Measurements from ENCODE around the gene TMPRSS9. TPM values are rescaled to one million over a fixed set of nuclear protein-coding genes. Genes with fewer than 3 reads are reported as not detected.
"Not testable (repeated sequence)": the region's sequence is repeated elsewhere in the genome, so short reads cannot be mapped to it uniquely, and the experiment has no call there.

The TMPRSS9 gene
- total RNA-seq, 2 experiments from 2014 or later = not detected

- POLR2A ChIA-PET, H3K4me3 Mint-ChIP-seq, DNase-seq, CTCF ChIA-PET, H3K27ac Mint-ChIP-seq, H3K9me3 Mint-ChIP-seq, H3K27me3 Mint-ChIP-seq, H3K36me3 Mint-ChIP-seq: not testable (repeated sequence)
- intact Hi-C loops (cut with micrococcal nuclease) = loop anchor here (10.0 kb wide), 1 partner anchor 294 kb away; the partner anchor contains the start of gene DOT1L
- H3K4me1 Mint-ChIP-seq (ENCODE audit: low read depth) = peaks cover 21% of the 10 kb centered on the region
Observed at GRCh38 chr19:2458776-2459175, 98.7 kb downstream of the TMPRSS9 start.

GRCh38 chr19:2460245-2460644 lies 100.2 kb downstream of the TMPRSS9 start:
- Mint-ChIP-seq H3K4me3 (no peak overlapping the region), H3K36me3 (peaks cover 3% of the 10 kb centered on the region), H3K27me3 (no peaks in the 10 kb centered on the region), H3K27ac (no peak overlapping the region), H3K4me1 (ENCODE audit: low read depth) (peaks cover 11% of the 10 kb centered on the region), H3K9me3 (no peaks in the 10 kb centered on the region)
- ChIA-PET CTCF (no interaction called here), POLR2A (interaction anchor here (2.5 kb wide), 1 partner anchor 16 kb away, joined by 10 read pairs; the partner anchor contains the start of gene GADD45B)
- DNase-seq = no peak
- intact Hi-C loops (cut with micrococcal nuclease) = loop anchor here (5.0 kb wide), 1 partner anchor 33 kb away; the partner anchor contains the start of gene TIMM13

DNA sequence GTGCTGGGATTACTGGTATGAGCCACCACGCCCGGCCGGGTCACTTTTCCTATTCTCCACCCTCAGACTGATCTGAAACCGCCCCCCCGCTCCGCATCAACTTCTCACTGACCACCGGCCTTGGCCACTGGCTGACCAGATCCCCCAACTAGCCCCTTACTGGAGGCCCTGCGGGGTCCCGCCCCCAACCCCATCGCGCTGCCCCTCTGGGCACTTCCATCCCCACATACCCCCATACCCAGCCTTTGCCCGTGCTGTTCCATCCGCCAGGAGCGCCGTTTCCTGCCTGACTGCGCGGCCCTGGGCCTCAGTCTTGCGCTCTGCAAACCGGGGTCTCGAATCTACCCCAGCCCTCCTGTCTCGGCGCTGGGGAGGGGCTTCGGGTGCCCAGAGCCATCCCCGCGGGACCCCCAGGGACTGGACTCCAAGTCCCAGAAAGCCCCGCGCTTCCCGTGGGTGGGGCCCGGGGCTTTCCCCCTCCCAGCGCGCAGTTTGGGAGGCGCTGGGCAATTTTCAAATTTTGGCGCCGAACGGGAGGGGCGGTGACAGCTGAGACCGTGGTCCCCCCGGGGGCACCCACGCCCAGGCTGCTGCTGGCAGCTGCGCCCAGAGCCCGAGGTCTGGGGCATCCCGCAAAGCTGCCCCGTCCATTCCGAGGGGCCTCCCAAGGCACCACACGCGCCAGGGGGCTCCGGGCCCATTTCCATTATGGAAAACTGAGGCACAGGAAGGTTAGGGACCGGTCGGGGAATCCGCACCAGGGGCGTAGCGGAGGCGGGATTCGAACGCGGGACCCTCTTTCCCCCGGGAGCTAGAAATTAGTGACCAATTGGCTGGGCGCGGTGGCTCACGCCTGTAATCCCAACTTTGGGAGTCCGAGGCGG lies 101.9 kb downstream of the TMPRSS9 start:
- H3K27ac Mint-ChIP-seq = peak overlapping the region; percentile 68
- H3K9me3 Mint-ChIP-seq = no peaks in the 10 kb centered on the region
- ChIA-PET CTCF (interaction anchor here (0.9 to 2.2 kb wide), 5 partner anchors 14 to 175 kb away, joined by 3 to 10 read pairs (median 5); partner anchors contain the start of gene GADD45B), POLR2A (interaction anchor here (1.0 to 2.5 kb wide), 2 partner anchors 14 to 159 kb away, joined by 3 to 10 read pairs; partner anchors contain the start of gene GADD45B)
- peaks cover under 1% of the 10 kb centered on the region for H3K36me3 Mint-ChIP-seq
- intact Hi-C loops (cut with micrococcal nuclease) = loop anchor here (5.0 kb wide), 1 partner anchor 35 kb away; the partner anchor contains the start of gene TIMM13
- peaks cover 7% of the 10 kb centered on the region for H3K4me1 Mint-ChIP-seq (ENCODE audit: low read depth)
- no peaks in the 10 kb centered on the region for H3K27me3 Mint-ChIP-seq
- peak; percentile 81 for DNase-seq
- H3K4me3 Mint-ChIP-seq = peak overlapping the region; percentile 92

- intact Hi-C loops (cut with micrococcal nuclease) = loop anchor here (5.0 kb wide), 1 partner anchor 36 kb away; the partner anchor contains the start of gene TIMM13
- Mint-ChIP-seq H3K36me3 (no peaks in the 10 kb centered on the region), H3K4me3 (peak overlapping the region; percentile 92), H3K27me3 (no peaks in the 10 kb centered on the region), H3K27ac (no peak overlapping the region), H3K4me1 (ENCODE audit: low read depth) (peaks cover 4% of the 10 kb centered on the region), H3K9me3 (no peaks in the 10 kb centered on the region)
- ChIA-PET POLR2A (interaction anchor here (0.6 to 2.5 kb wide), 3 partner anchors 13 to 158 kb away, joined by 3 to 10 read pairs (median 4); partner anchors contain the start of genes GADD45B and TIMM13), CTCF (interaction anchor here (0.7 to 2.2 kb wide), 7 partner anchors 13 to 157 kb away, joined by 3 to 10 read pairs (median 4); partner anchors contain the start of gene GADD45B)
- DNase-seq = no peak
Observed at GRCh38 chr19:2462635-2463421, 102.8 kb downstream of the TMPRSS9 start.

DNA sequence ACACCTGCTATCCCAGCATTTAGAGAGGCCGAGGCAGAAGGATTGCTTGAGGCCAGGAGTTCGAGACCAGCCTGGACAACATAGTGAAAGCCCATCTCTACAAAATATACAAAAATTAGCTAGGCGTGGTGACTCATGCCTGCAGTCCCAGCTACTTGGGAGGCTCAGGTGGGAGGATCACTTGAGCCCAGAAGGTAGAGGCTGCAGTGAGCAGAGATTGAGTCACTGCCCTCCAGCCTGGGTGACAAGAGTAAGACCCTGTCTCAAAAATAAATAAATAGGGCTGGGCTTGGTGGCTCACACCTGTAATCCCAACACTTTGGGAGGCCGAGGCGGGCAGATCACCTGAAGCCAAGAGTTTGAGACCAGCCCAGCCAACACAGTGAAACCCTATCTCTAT lies 103.6 kb downstream of the TMPRSS9 start:
- H3K4me1 Mint-ChIP-seq (ENCODE audit: low read depth); H3K27ac Mint-ChIP-seq; H3K9me3 Mint-ChIP-seq; POLR2A ChIA-PET; H3K27me3 Mint-ChIP-seq; H3K36me3 Mint-ChIP-seq: not testable (repeated sequence)
- CTCF ChIA-PET = interaction anchor here (0.7 to 1.7 kb wide), 4 partner anchors 147 to 157 kb away, joined by 3 to 5 read pairs (median 4); no protein-coding TSS in a partner anchor
- intact Hi-C loops (cut with micrococcal nuclease) = loop anchor here (5.0 kb wide), 1 partner anchor 36 kb away; the partner anchor contains the start of gene TIMM13
- DNase-seq = peak; percentile 31
- peak overlapping the region; percentile 26 for H3K4me3 Mint-ChIP-seq

DNA sequence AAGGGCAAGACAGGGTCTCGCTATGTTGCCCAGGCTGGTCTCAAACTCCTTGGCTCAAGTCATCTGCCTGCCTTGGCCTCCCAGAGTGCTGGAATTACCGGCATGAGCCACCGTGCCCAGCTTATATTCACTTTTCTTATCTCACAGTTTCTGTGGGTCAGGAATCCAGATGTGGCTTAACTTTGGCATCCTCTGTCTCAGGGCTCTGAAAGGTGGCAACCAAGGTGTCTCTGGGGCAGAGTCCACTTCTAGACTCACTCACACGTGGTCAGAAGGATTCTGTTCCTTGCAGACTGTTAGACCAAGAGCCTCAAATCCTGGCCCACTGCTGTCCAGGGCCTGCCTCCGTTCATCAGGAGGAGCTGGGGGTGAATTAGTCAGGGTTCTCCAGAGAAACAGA lies 104.3 kb downstream of the TMPRSS9 start:
- Mint-ChIP-seq H3K4me3 (no peak overlapping the region), H3K36me3 (no peaks in the 10 kb centered on the region), H3K27me3 (no peaks in the 10 kb centered on the region), H3K9me3 (no peaks in the 10 kb centered on the region), H3K27ac (no peak overlapping the region), H3K4me1 (ENCODE audit: low read depth) (peaks cover 9% of the 10 kb centered on the region)
- ChIA-PET CTCF (interaction anchor here (1.7 kb wide), 1 partner anchor 149 kb away, joined by 5 read pairs; no protein-coding TSS in a partner anchor), POLR2A (no interaction called here)
- intact Hi-C loops (cut with micrococcal nuclease) = loop anchor here (5.0 kb wide), 1 partner anchor 37 kb away; the partner anchor contains the start of gene TIMM13
- no peak for DNase-seq

DNA sequence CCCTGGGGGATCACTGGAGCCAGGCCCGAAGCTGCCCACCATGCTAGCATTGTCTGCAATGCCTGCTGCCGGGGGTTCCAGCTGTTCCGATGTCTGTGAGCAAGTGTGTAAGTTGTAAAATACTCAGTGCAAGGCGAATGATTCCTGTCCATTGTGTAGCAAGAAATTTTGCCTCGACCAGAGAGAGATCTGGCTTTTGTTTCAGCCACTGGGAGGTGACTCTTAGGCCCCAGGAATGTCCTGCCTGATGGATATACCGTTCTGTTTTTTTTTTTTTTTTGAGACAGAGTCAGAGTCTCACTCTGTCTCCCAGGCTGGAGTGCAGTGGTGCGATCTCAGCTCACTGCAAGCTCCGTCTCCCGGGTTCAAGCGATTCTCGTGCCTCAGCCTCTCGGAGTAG lies 108.5 kb downstream of the TMPRSS9 start:
- peaks cover 11% of the 10 kb centered on the region for H3K4me1 Mint-ChIP-seq (ENCODE audit: low read depth)
- POLR2A ChIA-PET = no interaction called here
- H3K27me3 Mint-ChIP-seq = peaks cover 1% of the 10 kb centered on the region
- no peak for DNase-seq
- H3K9me3 Mint-ChIP-seq = no peaks in the 10 kb centered on the region
- H3K36me3 Mint-ChIP-seq = no peaks in the 10 kb centered on the region
- H3K4me3 Mint-ChIP-seq = no peak overlapping the region
- intact Hi-C loops (cut with micrococcal nuclease) = no loop called here
- CTCF ChIA-PET = interaction anchor here (1.3 to 3.3 kb wide), 3 partner anchors 141 to 146 kb away, joined by 3 to 13 read pairs (median 9); no protein-coding TSS in a partner anchor
- H3K27ac Mint-ChIP-seq = no peak overlapping the region

DNA sequence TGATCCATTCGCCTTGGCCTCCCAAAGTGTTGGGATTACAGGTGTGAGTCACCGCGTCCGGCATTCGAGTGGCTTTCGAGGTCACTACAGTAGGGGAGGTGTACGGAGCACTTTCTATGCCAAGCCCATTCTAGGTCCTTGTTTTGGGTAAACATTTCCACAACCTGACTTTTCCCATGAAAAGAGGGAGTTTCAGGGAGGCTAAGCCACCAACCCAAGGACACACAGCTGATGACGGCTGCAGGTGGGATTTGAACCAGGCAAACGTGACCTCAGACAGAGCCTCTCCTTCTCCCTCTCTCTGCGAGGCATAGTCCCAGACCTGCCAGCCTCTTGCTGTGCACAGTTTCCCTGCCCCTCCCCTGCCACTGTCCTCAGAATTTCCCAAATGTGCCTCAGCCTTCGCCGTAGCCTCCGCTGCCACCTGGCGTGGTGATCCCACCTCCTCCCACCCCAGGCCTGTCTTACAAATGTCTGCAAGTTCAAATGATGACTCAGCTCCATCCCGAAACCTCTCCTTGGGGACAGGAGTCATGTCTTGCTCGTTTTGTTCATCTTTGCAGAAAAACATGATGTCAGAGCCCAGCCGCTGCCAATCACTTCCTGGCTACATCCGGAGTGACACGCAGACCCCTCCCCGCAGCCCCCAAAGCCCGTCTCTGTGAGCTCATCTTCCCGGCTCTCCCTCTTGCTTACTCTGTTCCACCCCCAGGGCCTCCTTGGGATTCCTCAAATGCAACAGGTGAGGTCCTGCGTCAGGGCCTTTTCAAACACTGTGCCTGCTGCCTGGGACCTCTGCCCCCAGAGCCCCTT lies 109.2 kb downstream of the TMPRSS9 start:
- Mint-ChIP-seq H3K27me3 (peaks cover 1% of the 10 kb centered on the region), H3K9me3 (no peaks in the 10 kb centered on the region), H3K4me3 (peak overlapping the region; percentile 26), H3K4me1 (ENCODE audit: low read depth) (peaks cover 11% of the 10 kb centered on the region), H3K36me3 (no peaks in the 10 kb centered on the region), H3K27ac (peak overlapping the region; percentile 57)
- ChIA-PET POLR2A (interaction anchor here (1.2 kb wide), 1 partner anchor 142 kb away, joined by 3 read pairs; no protein-coding TSS in a partner anchor), CTCF (interaction anchor here (0.6 to 3.3 kb wide), 8 partner anchors 9 to 277 kb away, joined by 3 to 14 read pairs (median 5); no protein-coding TSS in a partner anchor)
- DNase-seq = peak; percentile 76
- intact Hi-C loops (cut with micrococcal nuclease) = no loop called here

DNA sequence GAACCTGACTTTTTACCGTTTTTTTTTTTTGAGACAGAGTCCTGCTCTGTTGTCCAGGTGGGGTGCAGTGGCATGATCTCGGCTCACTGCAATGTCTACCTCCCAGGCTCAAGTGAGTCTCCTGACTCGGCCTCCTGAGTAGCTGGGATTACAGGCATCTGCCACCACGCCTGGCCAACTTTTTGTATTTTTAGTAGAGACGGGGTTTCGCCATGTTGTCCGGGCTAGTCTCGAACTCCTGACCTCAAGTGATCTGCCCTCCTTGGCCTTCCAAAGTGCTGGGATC lies 109.8 kb downstream of the TMPRSS9 start:
- ChIA-PET POLR2A (interaction anchor here (1.2 kb wide), 1 partner anchor 141 kb away, joined by 3 read pairs; no protein-coding TSS in a partner anchor), CTCF (interaction anchor here (0.6 to 3.3 kb wide), 7 partner anchors 8 to 277 kb away, joined by 3 to 14 read pairs (median 6); no protein-coding TSS in a partner anchor)
- peak overlapping the region; percentile 26 for H3K4me3 Mint-ChIP-seq
- DNase-seq; H3K27me3 Mint-ChIP-seq; H3K36me3 Mint-ChIP-seq; H3K9me3 Mint-ChIP-seq; intact Hi-C loops (cut with micrococcal nuclease): not testable (repeated sequence)
- H3K4me1 Mint-ChIP-seq (ENCODE audit: low read depth) = peaks cover 11% of the 10 kb centered on the region
- peak overlapping the region; percentile 57 for H3K27ac Mint-ChIP-seq

DNA sequence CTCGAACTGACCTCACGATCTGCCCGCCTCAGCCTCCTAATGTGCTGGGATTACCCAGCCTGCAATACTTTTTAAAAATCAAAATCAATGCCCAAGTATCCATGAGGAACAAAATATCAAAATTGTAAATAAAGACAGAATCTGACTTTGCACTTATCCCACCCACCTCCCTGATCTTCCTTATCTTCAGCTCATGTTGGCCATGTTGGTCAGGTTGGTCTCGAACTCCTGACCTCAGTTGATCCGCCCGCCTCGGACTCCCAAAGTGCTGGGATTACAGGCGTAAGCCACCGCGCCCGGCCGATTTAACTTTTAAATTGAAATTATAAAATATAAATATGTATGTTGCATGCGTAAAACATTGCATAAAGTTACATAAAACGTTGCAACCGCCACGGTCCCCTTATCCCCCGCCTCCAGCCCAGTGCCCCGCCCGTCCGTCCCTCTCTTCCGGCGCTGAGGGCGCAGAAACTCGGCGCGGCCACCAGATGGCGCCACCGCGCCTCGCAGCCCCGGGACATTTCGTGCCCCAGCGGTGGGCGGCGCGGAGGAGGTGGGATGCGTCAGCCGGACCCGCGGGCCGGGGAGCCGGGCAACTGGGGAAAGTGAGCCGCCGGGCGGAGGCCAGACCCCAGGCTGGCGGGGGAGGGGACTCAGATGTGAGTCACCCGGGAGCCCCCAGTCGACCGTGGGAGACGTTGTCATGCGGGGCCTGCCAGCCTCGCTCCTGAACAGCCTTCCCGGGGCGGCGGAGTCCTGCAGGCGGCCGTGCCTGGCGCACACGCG lies 114.4 kb downstream of the TMPRSS9 start:
- H3K9me3 Mint-ChIP-seq = no peaks in the 10 kb centered on the region
- peaks cover 16% of the 10 kb centered on the region for H3K4me1 Mint-ChIP-seq (ENCODE audit: low read depth)
- peak; percentile 94 for DNase-seq
- peaks cover 28% of the 10 kb centered on the region for H3K36me3 Mint-ChIP-seq
- ChIA-PET CTCF (interaction anchor here (0.7 to 6.2 kb wide), 11 partner anchors 22 to 163 kb away, joined by 3 to 174 read pairs (median 6); no protein-coding TSS in a partner anchor), POLR2A (interaction anchor here (0.8 to 4.7 kb wide), 5 partner anchors 9 to 144 kb away, joined by 3 to 123 read pairs (median 10); no protein-coding TSS in a partner anchor)
- H3K27ac Mint-ChIP-seq = peak overlapping the region; percentile 69
- intact Hi-C loops (cut with micrococcal nuclease) = loop anchor here (1.0 kb wide), 3 partner anchors 105 to 134 kb away; no protein-coding TSS in a partner anchor
- peaks cover 3% of the 10 kb centered on the region for H3K27me3 Mint-ChIP-seq
- peak overlapping the region; percentile 70 for H3K4me3 Mint-ChIP-seq

All from activated CD4-positive, alpha-beta memory T cell treated with anti-CD3 and anti-CD28 coated beads for 36 hours (primary cell).